Measurements from ENCODE around the gene ZNF474. TPM values are rescaled to one million over a fixed set of nuclear protein-coding genes. Genes with fewer than 3 reads are reported as not detected.
"Not testable (repeated sequence)": the region's sequence is repeated elsewhere in the genome, so short reads cannot be mapped to it uniquely, and the experiment has no call there.

The ZNF474 gene
- polyA plus RNA-seq = 0.64 TPM
- long read RNA-seq, donor 1 = 0 reads
- long read RNA-seq, donor 2, partial matches to known transcripts = 0 of 1 reads
- long read RNA-seq, donor 2, other reads (novel, unspliced or antisense) = 0 of 1 reads
- long read RNA-seq, donor 3 = 0 reads
- long read RNA-seq, donor 4 = 0 reads
- long read RNA-seq, donor 5 = 0 reads
- long read RNA-seq, donor 6 = 0 reads
- long read RNA-seq, donor 7, partial matches to known transcripts = 0 of 1 reads
- long read RNA-seq, donor 7, other reads (novel, unspliced or antisense) = 0 of 1 reads
- long read RNA-seq, donor 8 = 0 reads
- long read RNA-seq, donor 9, partial matches to known transcripts = 0 of 1 reads
- long read RNA-seq, donor 9, other reads (novel, unspliced or antisense) = 0 of 1 reads
- long read RNA-seq, donor 10 = 0 reads
- long read RNA-seq, donor 11 = 0 reads

GRCh38 chr5:122129306-122129705, at the start of gene ZNF474:
Gene ZNF474, plus strand, starts transcription at chr5:122129546. Its CDS starts 22,445 bp downstream, at chr5:122151991.
- Histone ChIP-seq H3K4me1 (ENCODE audit: control insufficient read depth, insufficient read depth, low read length) (no peaks in the 10 kb centered on the region), H3K27ac (ENCODE audit: low read length) (peak within 1 kb of the TSS; percentile 30), H3K27me3 (ENCODE audit: control insufficient read depth, insufficient read depth, low read length) (no peaks in the 10 kb centered on the region), H3K9me3 (ENCODE audit: control insufficient read depth, low read depth, low read length) (no peaks in the 10 kb centered on the region), H3K4me3 (ENCODE audit: low read length) (no peak within 1 kb of the TSS), H3K36me3 (ENCODE audit: control insufficient read depth, insufficient read depth, low read length) (no peaks in the 10 kb centered on the region)
- DNase-seq = peak; percentile 66 to 75
- WGBS (ENCODE audit: insufficient coverage, low lambda C conversion rate) = 43% methylated on average over 2 of the region's 4 CpGs

GRCh38 chr5:122081541-122081940, 47.8 kb upstream of the ZNF474 start:
- Histone ChIP-seq H3K27ac (ENCODE audit: low read length) (no peak overlapping the region), H3K27me3 (ENCODE audit: control insufficient read depth, insufficient read depth, low read length) (peaks cover 10% of the 10 kb centered on the region), H3K4me3 (ENCODE audit: low read length) (no peak overlapping the region), H3K9me3 (ENCODE audit: control insufficient read depth, low read depth, low read length) (no peaks in the 10 kb centered on the region), H3K36me3 (ENCODE audit: control insufficient read depth, insufficient read depth, low read length) (no peaks in the 10 kb centered on the region), H3K4me1 (ENCODE audit: control insufficient read depth, insufficient read depth, low read length) (peaks cover 4% of the 10 kb centered on the region)
- no CpG with 5 or more reads among the region's 2 CpGs for WGBS (ENCODE audit: insufficient coverage, low lambda C conversion rate)
- DNase-seq = no peak

DNA sequence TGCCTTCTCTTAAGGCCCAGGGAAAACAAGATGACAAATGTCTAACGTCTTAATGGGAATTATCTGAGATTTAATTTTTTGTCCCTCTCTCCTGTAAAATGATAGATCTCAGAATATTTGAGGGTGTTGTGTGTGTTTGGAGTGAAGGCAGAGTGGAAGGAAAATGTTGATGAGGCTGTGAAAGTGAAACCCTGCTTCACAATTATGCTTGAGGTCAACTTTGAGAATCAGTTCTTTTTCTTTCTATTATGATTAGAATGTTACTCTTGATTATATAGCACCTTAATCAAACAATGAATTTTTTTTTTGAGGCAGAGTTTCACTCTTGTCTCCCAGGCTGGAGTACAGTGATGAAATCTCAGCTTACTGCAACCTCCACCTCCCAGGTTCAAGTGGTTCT, 45.8 kb upstream of the ZNF474 start:
- no peaks in the 10 kb centered on the region for H3K36me3 ChIP-seq (ENCODE audit: control insufficient read depth, insufficient read depth, low read length)
- H3K4me3 ChIP-seq (ENCODE audit: low read length) = no peak overlapping the region
- no peak overlapping the region for H3K27ac ChIP-seq (ENCODE audit: low read length)
- H3K4me1 ChIP-seq (ENCODE audit: control insufficient read depth, insufficient read depth, low read length) = no peaks in the 10 kb centered on the region
- DNase-seq = no peak
- WGBS (ENCODE audit: insufficient coverage, low lambda C conversion rate) = 83% methylated on average over 1 of the region's 1 CpG
- no peaks in the 10 kb centered on the region for H3K9me3 ChIP-seq (ENCODE audit: control insufficient read depth, low read depth, low read length)
- H3K27me3 ChIP-seq (ENCODE audit: control insufficient read depth, insufficient read depth, low read length) = peaks cover 3% of the 10 kb centered on the region

- no peaks in the 10 kb centered on the region for H3K36me3 ChIP-seq (ENCODE audit: control insufficient read depth, insufficient read depth, low read length)
- no peak for DNase-seq
- no peaks in the 10 kb centered on the region for H3K9me3 ChIP-seq (ENCODE audit: control insufficient read depth, low read depth, low read length)
- no peak overlapping the region for H3K27ac ChIP-seq (ENCODE audit: low read length)
- H3K4me3 ChIP-seq (ENCODE audit: low read length) = no peak overlapping the region
- no peaks in the 10 kb centered on the region for H3K27me3 ChIP-seq (ENCODE audit: control insufficient read depth, insufficient read depth, low read length)
- 67% methylated on average over 1 of the region's 3 CpGs for WGBS (ENCODE audit: insufficient coverage, low lambda C conversion rate)
- H3K4me1 ChIP-seq (ENCODE audit: control insufficient read depth, insufficient read depth, low read length) = no peaks in the 10 kb centered on the region
These were observed 44.3 kb upstream of the ZNF474 start for GRCh38 chr5:122085041-122085440.

- WGBS (ENCODE audit: insufficient coverage, low lambda C conversion rate) = no CpG with 5 or more reads among the region's 2 CpGs
- Histone ChIP-seq H3K27me3 (ENCODE audit: control insufficient read depth, insufficient read depth, low read length) (peaks cover 2% of the 10 kb centered on the region), H3K9me3 (ENCODE audit: control insufficient read depth, low read depth, low read length) (no peaks in the 10 kb centered on the region), H3K4me1 (ENCODE audit: control insufficient read depth, insufficient read depth, low read length) (no peaks in the 10 kb centered on the region), H3K36me3 (ENCODE audit: control insufficient read depth, insufficient read depth, low read length) (no peaks in the 10 kb centered on the region), H3K4me3 (ENCODE audit: low read length) (no peak overlapping the region), H3K27ac (ENCODE audit: low read length) (no peak overlapping the region)
- DNase-seq = no peak
These were observed 40.0 kb upstream of the ZNF474 start for GRCh38 chr5:122089096-122090013.

GRCh38 chr5:122091936-122092600, 37.3 kb upstream of the ZNF474 start:
- H3K36me3 ChIP-seq (ENCODE audit: control insufficient read depth, insufficient read depth, low read length) = no peaks in the 10 kb centered on the region
- H3K27ac ChIP-seq (ENCODE audit: low read length) = no peak overlapping the region
- H3K4me3 ChIP-seq (ENCODE audit: low read length) = no peak overlapping the region
- 0% methylated on average over 1 of the region's 9 CpGs for WGBS (ENCODE audit: insufficient coverage, low lambda C conversion rate)
- peaks cover 2% of the 10 kb centered on the region for H3K27me3 ChIP-seq (ENCODE audit: control insufficient read depth, insufficient read depth, low read length)
- no peaks in the 10 kb centered on the region for H3K9me3 ChIP-seq (ENCODE audit: control insufficient read depth, low read depth, low read length)
- DNase-seq = no peak
- no peaks in the 10 kb centered on the region for H3K4me1 ChIP-seq (ENCODE audit: control insufficient read depth, insufficient read depth, low read length)

GRCh38 chr5:122093415-122094180, 35.7 kb upstream of the ZNF474 start:
- H3K9me3 ChIP-seq (ENCODE audit: control insufficient read depth, low read depth, low read length) = no peaks in the 10 kb centered on the region
- H3K36me3 ChIP-seq (ENCODE audit: control insufficient read depth, insufficient read depth, low read length) = no peaks in the 10 kb centered on the region
- H3K4me1 ChIP-seq (ENCODE audit: control insufficient read depth, insufficient read depth, low read length) = no peaks in the 10 kb centered on the region
- DNase-seq = no peak
- H3K4me3 ChIP-seq (ENCODE audit: low read length) = no peak overlapping the region
- H3K27me3 ChIP-seq (ENCODE audit: control insufficient read depth, insufficient read depth, low read length) = peaks cover 2% of the 10 kb centered on the region
- 87% methylated on average over 3 of the region's 7 CpGs for WGBS (ENCODE audit: insufficient coverage, low lambda C conversion rate)
- H3K27ac ChIP-seq (ENCODE audit: low read length) = no peak overlapping the region

GRCh38 chr5:122094251-122094650, 35.1 kb upstream of the ZNF474 start:
- not testable (repeated sequence) for H3K4me1 ChIP-seq (ENCODE audit: control insufficient read depth, insufficient read depth, low read length); DNase-seq; H3K4me3 ChIP-seq (ENCODE audit: low read length); H3K36me3 ChIP-seq (ENCODE audit: control insufficient read depth, insufficient read depth, low read length); H3K27me3 ChIP-seq (ENCODE audit: control insufficient read depth, insufficient read depth, low read length); H3K9me3 ChIP-seq (ENCODE audit: control insufficient read depth, low read depth, low read length); H3K27ac ChIP-seq (ENCODE audit: low read length)
- 86% methylated on average over 1 of the region's 5 CpGs for whole genome bisulfite sequencing (ENCODE audit: insufficient coverage, low lambda C conversion rate)

GRCh38 chr5:122095158-122095557, 34.2 kb upstream of the ZNF474 start:
- 100% methylated on average over 2 of the region's 3 CpGs for WGBS (ENCODE audit: insufficient coverage, low lambda C conversion rate)
- Histone ChIP-seq H3K9me3 (ENCODE audit: control insufficient read depth, low read depth, low read length) (no peaks in the 10 kb centered on the region), H3K36me3 (ENCODE audit: control insufficient read depth, insufficient read depth, low read length) (no peaks in the 10 kb centered on the region), H3K4me1 (ENCODE audit: control insufficient read depth, insufficient read depth, low read length) (no peaks in the 10 kb centered on the region), H3K4me3 (ENCODE audit: low read length) (no peak overlapping the region), H3K27me3 (ENCODE audit: control insufficient read depth, insufficient read depth, low read length) (peaks cover 2% of the 10 kb centered on the region), H3K27ac (ENCODE audit: low read length) (no peak overlapping the region)
- DNase-seq = no peak
